Hindlimb muscle (tissue), 1 donor: ENCODE data around the gene GNG12. TPM values are rescaled to one million over a fixed set of nuclear protein-coding genes. Genes with fewer than 3 reads are reported as not detected.

Experiments
- DNase-seq: peaks from one replicate; pipeline ENCODE4 v3.0.0-alpha.2; 2013
- polyA plus RNA-seq: library from polyadenylated mRNA; unstranded; fragments of 120-200 nt; gene quantifications from one replicate; pipeline ENCODE4 v1.2.1, GENCODE V29; 2013; ENCODE audit not compliant: insufficient read length

Gene GNG12
- polyA plus RNA-seq, result 37.1 TPM

GRCh38 chr1:67832737-67833601, at the start of gene GNG12:
GNG12 (minus strand) TSS chr1:67833467; CDS start chr1:67707686, 125,781 bp downstream.
- DNase-seq, result peak; percentile 78

- no peak for DNase-seq
Observed at GRCh38 chr1:67882196-67882958, 49.1 kb upstream of the GNG12 start.

GRCh38 chr1:67880056-67880601, 46.9 kb upstream of the GNG12 start:
- DNase-seq, result no peak

GRCh38 chr1:67879485-67879884, 46.2 kb upstream of the GNG12 start:
- DNase-seq, result no peak

- DNase-seq, result no peak
Observed at GRCh38 chr1:67874501-67875111, 41.3 kb upstream of the GNG12 start.

GRCh38 chr1:67869233-67869632, 36.0 kb upstream of the GNG12 start:
- no peak for DNase-seq

- DNase-seq, result no peak
Observed at GRCh38 chr1:67863637-67864036, 30.4 kb upstream of the GNG12 start.

- DNase-seq, result no peak
Observed at GRCh38 chr1:67862685-67863084, 29.4 kb upstream of the GNG12 start.

- no peak for DNase-seq
Observed at GRCh38 chr1:67861856-67862516, 28.7 kb upstream of the GNG12 start.

GRCh38 chr1:67860776-67861175, 27.5 kb upstream of the GNG12 start:
- DNase-seq, result no peak

GRCh38 chr1:67856921-67857320, 23.7 kb upstream of the GNG12 start:
- no peak for DNase-seq

- DNase-seq, result no peak
Observed at GRCh38 chr1:67855961-67856360, 22.7 kb upstream of the GNG12 start.

- no peak for DNase-seq
Observed at GRCh38 chr1:67855444-67855843, 22.2 kb upstream of the GNG12 start.

GRCh38 chr1:67853704-67854103, 20.4 kb upstream of the GNG12 start:
- peak; percentile 45 for DNase-seq

GRCh38 chr1:67851800-67852199, 18.5 kb upstream of the GNG12 start:
- no peak for DNase-seq

GRCh38 chr1:67850611-67851075, 17.4 kb upstream of the GNG12 start:
- peak; percentile 40 for DNase-seq

GRCh38 chr1:67850151-67850551, 16.9 kb upstream of the GNG12 start:
- peak; percentile 37 for DNase-seq

- DNase-seq, result no peak
Observed at GRCh38 chr1:67847466-67847865, 14.2 kb upstream of the GNG12 start.

- DNase-seq, result no peak
Observed at GRCh38 chr1:67846538-67846937, 13.3 kb upstream of the GNG12 start.

- no peak for DNase-seq
Observed at GRCh38 chr1:67844988-67845387, 11.7 kb upstream of the GNG12 start.

GRCh38 chr1:67843746-67844145, 10.5 kb upstream of the GNG12 start:
- DNase-seq, result no peak

GRCh38 chr1:67843331-67843730, 10.1 kb upstream of the GNG12 start:
- no peak for DNase-seq
